ENCODE measurements around the gene FXR2.

The FXR2 gene

GRCh38 chr17:7573324-7574080, 41.2 kb downstream of the FXR2 start:
- Mint-ChIP-seq H3K4me3 (peak overlapping the region; percentile 93), H3K4me1 (peaks cover 62% of the 10 kb centered on the region), H3K27ac (peak overlapping the region; percentile 99), H3K36me3 (peaks cover 80% of the 10 kb centered on the region), H3K27me3 (no peaks in the 10 kb centered on the region), H3K9me3 (no peaks in the 10 kb centered on the region)
- ATAC-seq, result peak; percentile 65

- Mint-ChIP-seq H3K27ac (peak overlapping the region; percentile 99), H3K4me1 (peaks cover 55% of the 10 kb centered on the region), H3K27me3 (no peaks in the 10 kb centered on the region), H3K36me3 (peaks cover 75% of the 10 kb centered on the region), H3K4me3 (peak overlapping the region; percentile 93), H3K9me3 (no peaks in the 10 kb centered on the region)
- peak; percentile 97 for ATAC-seq
These were observed 41.9 kb downstream of the FXR2 start for GRCh38 chr17:7572588-7573323.

GRCh38 chr17:7572338-7572587, 42.4 kb downstream of the FXR2 start:
- no peak for ATAC-seq
- Mint-ChIP-seq H3K4me3 (peak overlapping the region; percentile 93), H3K4me1 (peaks cover 55% of the 10 kb centered on the region), H3K9me3 (no peaks in the 10 kb centered on the region), H3K27ac (peak overlapping the region; percentile 99), H3K36me3 (peaks cover 75% of the 10 kb centered on the region), H3K27me3 (no peaks in the 10 kb centered on the region)

- H3K36me3 Mint-ChIP-seq, result peaks cover 74% of the 10 kb centered on the region
- no peaks in the 10 kb centered on the region for H3K27me3 Mint-ChIP-seq
- H3K4me3 Mint-ChIP-seq, result peak overlapping the region; percentile 9
- no peaks in the 10 kb centered on the region for H3K9me3 Mint-ChIP-seq
- H3K4me1 Mint-ChIP-seq, result peaks cover 42% of the 10 kb centered on the region
- no peak for ATAC-seq
- H3K27ac Mint-ChIP-seq, result no peak overlapping the region
These were observed 44.3 kb downstream of the FXR2 start for GRCh38 chr17:7570351-7570750.

- peaks cover 40% of the 10 kb centered on the region for H3K4me1 Mint-ChIP-seq
- no peak overlapping the region for H3K4me3 Mint-ChIP-seq
- ATAC-seq, result no peak
- H3K9me3 Mint-ChIP-seq, result no peaks in the 10 kb centered on the region
- H3K36me3 Mint-ChIP-seq, result peaks cover 74% of the 10 kb centered on the region
- H3K27ac Mint-ChIP-seq, result no peak overlapping the region
- no peaks in the 10 kb centered on the region for H3K27me3 Mint-ChIP-seq
These were observed 45.1 kb downstream of the FXR2 start for GRCh38 chr17:7569571-7569970.

- Mint-ChIP-seq H3K9me3 (no peaks in the 10 kb centered on the region), H3K27me3 (no peaks in the 10 kb centered on the region), H3K4me1 (peaks cover 59% of the 10 kb centered on the region), H3K36me3 (peaks cover 32% of the 10 kb centered on the region), H3K4me3 (peak overlapping the region; percentile 89), H3K27ac (peak overlapping the region; percentile 98)
- ATAC-seq, result no peak
These were observed 51.4 kb downstream of the FXR2 start for GRCh38 chr17:7563115-7563869.

- H3K4me1 Mint-ChIP-seq, result peaks cover 64% of the 10 kb centered on the region
- H3K27me3 Mint-ChIP-seq, result no peaks in the 10 kb centered on the region
- peaks cover 26% of the 10 kb centered on the region for H3K36me3 Mint-ChIP-seq
- H3K9me3 Mint-ChIP-seq, result no peaks in the 10 kb centered on the region
- H3K27ac Mint-ChIP-seq, result peak overlapping the region; percentile 98
- ATAC-seq, result no peak
- peak overlapping the region; percentile 89 for H3K4me3 Mint-ChIP-seq
These were observed 52.5 kb downstream of the FXR2 start for GRCh38 chr17:7562208-7562605.

- Mint-ChIP-seq H3K27me3 (no peaks in the 10 kb centered on the region), H3K27ac (peak within 1 kb of the TSS; percentile 98), H3K36me3 (peaks cover 26% of the 10 kb centered on the region), H3K4me1 (peaks cover 66% of the 10 kb centered on the region), H3K9me3 (no peaks in the 10 kb centered on the region), H3K4me3 (peak within 1 kb of the TSS; percentile 89)
- peak; percentile 89 for ATAC-seq
These were observed 53.0 kb downstream of the FXR2 start, which contains the start of gene SENP3 for GRCh38 chr17:7561589-7562207. Gene SENP3, plus strand, starts transcription at chr17:7561919. Its CDS starts 1,158 bp downstream, at chr17:7563077.

GRCh38 chr17:7561028-7561575, 53.6 kb downstream of the FXR2 start:
- Mint-ChIP-seq H3K9me3 (no peaks in the 10 kb centered on the region), H3K27ac (peak overlapping the region; percentile 98), H3K36me3 (peaks cover 26% of the 10 kb centered on the region), H3K4me3 (peak overlapping the region; percentile 89), H3K27me3 (no peaks in the 10 kb centered on the region), H3K4me1 (peaks cover 70% of the 10 kb centered on the region)
- peak; percentile 82 for ATAC-seq

- Mint-ChIP-seq H3K9me3 (no peaks in the 10 kb centered on the region), H3K4me3 (peak overlapping the region; percentile 89), H3K4me1 (peaks cover 74% of the 10 kb centered on the region), H3K27me3 (no peaks in the 10 kb centered on the region), H3K36me3 (peaks cover 19% of the 10 kb centered on the region), H3K27ac (peak overlapping the region; percentile 98)
- peak; percentile 56 for ATAC-seq
These were observed 54.3 kb downstream of the FXR2 start for GRCh38 chr17:7560172-7561027.

- Mint-ChIP-seq H3K27ac (peak overlapping the region; percentile 98), H3K4me3 (peak overlapping the region; percentile 89), H3K9me3 (no peaks in the 10 kb centered on the region), H3K27me3 (no peaks in the 10 kb centered on the region), H3K36me3 (peaks cover 10% of the 10 kb centered on the region), H3K4me1 (peaks cover 78% of the 10 kb centered on the region)
- no peak for ATAC-seq
These were observed 55.2 kb downstream of the FXR2 start for GRCh38 chr17:7559320-7560171.

- Mint-ChIP-seq H3K36me3 (peaks cover 6% of the 10 kb centered on the region), H3K4me1 (peaks cover 75% of the 10 kb centered on the region), H3K27ac (peak within 1 kb of the TSS; percentile 98), H3K27me3 (no peaks in the 10 kb centered on the region), H3K9me3 (no peaks in the 10 kb centered on the region), H3K4me3 (peak within 1 kb of the TSS; percentile 85)
- ATAC-seq, result no peak
These were observed 56.0 kb downstream of the FXR2 start, which contains the start of gene TNFSF13 for GRCh38 chr17:7558544-7559319. Gene TNFSF13, plus strand, starts transcription at chr17:7558750. Its CDS starts 290 bp downstream, at chr17:7559040.

Data from stimulated activated memory B cell treated with anti-CD40 and anti-IgM and Interleukin-4, amounts not matched to agents 10 μg/mL and 1 μg/mL and 100 μg/mL, for 72 hours (primary cell).